ENCODE measurements around the gene GJA4.

DNA sequence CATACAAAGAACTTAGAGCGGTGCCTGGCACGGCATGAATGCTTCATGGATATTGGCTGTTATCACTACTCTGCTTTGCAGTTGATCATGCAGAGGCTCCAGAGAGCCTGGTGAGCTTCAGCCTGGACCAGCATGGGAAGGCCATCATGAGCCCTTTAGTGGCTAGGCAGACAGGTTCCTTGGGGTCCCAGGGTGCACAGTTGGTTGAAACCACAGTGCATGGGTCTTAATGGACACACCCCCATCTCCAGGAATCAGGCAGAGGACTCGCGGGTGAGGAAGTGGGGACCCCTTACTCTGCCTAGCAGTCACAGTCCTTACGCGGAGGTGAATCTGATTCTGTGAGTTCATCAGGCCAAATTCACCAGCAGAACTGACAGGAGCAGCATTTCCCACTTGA lies 36.8 kb upstream of the GJA4 start:
- TF ChIP-seq, protein P1, sequence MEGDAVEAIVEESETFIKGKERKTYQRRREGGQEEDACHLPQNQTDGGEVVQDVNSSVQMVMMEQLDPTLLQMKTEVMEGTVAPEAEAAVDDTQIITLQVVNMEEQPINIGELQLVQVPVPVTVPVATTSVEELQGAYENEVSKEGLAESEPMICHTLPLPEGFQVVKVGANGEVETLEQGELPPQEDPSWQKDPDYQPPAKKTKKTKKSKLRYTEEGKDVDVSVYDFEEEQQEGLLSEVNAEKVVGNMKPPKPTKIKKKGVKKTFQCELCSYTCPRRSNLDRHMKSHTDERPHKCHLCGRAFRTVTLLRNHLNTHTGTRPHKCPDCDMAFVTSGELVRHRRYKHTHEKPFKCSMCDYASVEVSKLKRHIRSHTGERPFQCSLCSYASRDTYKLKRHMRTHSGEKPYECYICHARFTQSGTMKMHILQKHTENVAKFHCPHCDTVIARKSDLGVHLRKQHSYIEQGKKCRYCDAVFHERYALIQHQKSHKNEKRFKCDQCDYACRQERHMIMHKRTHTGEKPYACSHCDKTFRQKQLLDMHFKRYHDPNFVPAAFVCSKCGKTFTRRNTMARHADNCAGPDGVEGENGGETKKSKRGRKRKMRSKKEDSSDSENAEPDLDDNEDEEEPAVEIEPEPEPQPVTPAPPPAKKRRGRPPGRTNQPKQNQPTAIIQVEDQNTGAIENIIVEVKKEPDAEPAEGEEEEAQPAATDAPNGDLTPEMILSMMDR (IDR thresholded peaks at IDR 0.05; ENCODE audit: low read depth, low read length), result no peak
- TF ChIP-seq MYC (IDR thresholded peaks at IDR 0.05; ENCODE audit: low read depth, low read length), result no peak

Measured in NB4 (cell line).